Epidermal melanocyte (primary cell): Measurements from ENCODE around the gene RIPK3.

ENCODE experiments used
- DNase-seq: peaks from one replicate; pipeline ENCODE4 v3.0.0; 2011; ENCODE audit warnings: low spot score; ENCODE audit not compliant: insufficient read length

RIPK3 gene

GRCh38 chr14:24307575-24308341 is 32.0 kb downstream of the RIPK3 start, which contains the start of gene CIDEB:
Gene CIDEB, minus strand, starts transcription at chr14:24307977. Its CDS starts 119 bp downstream, at chr14:24307858.
- peak; percentile 85 for DNase-seq

GRCh38 chr14:24307156-24307574 is 32.6 kb downstream of the RIPK3 start:
- DNase-seq = no peak

GRCh38 chr14:24304019-24304387 is 35.8 kb downstream of the RIPK3 start:
- no peak for DNase-seq

- no peak for DNase-seq
Measured at GRCh38 chr14:24300326-24300980, 39.3 kb downstream of the RIPK3 start.

- peak; percentile 88 for DNase-seq
Measured at GRCh38 chr14:24299255-24300191, 40.3 kb downstream of the RIPK3 start, which contains the start of the genes DHRS1 and NOP9. Gene DHRS1, minus strand, starts transcription at chr14:24299780. Its CDS starts 674 bp downstream, at chr14:24299106. Gene NOP9, plus strand, starts transcription at chr14:24299850. Its CDS starts 105 bp downstream, at chr14:24299955.

GRCh38 chr14:24298892-24299254 is 40.9 kb downstream of the RIPK3 start:
- no peak for DNase-seq

- DNase-seq = no peak
Measured at GRCh38 chr14:24297190-24297964, 42.4 kb downstream of the RIPK3 start.

GRCh38 chr14:24296341-24297157 is 43.2 kb downstream of the RIPK3 start:
- peak; percentile 88 for DNase-seq

- no peak for DNase-seq
Measured at GRCh38 chr14:24293525-24293924, 46.3 kb downstream of the RIPK3 start.

GRCh38 chr14:24292118-24292807 is 47.5 kb downstream of the RIPK3 start:
- no peak for DNase-seq

GRCh38 chr14:24291446-24292117 is 48.2 kb downstream of the RIPK3 start:
- DNase-seq = no peak

GRCh38 chr14:24290746-24291145 is 49.0 kb downstream of the RIPK3 start:
- DNase-seq = no peak

GRCh38 chr14:24289649-24290280 is 50.0 kb downstream of the RIPK3 start:
- DNase-seq = no peak

- DNase-seq = no peak
Measured at GRCh38 chr14:24286996-24287395, 52.8 kb downstream of the RIPK3 start.
